Endothelial cell (in vitro differentiated cells): ENCODE results near the gene DCTN2. TPM values are rescaled to one million over a fixed set of nuclear protein-coding genes. Genes with fewer than 3 reads are reported as not detected.

ENCODE experiments used
- DNase-seq: peaks from one replicate; pipeline ENCODE4 v3.0.0; 2021; ENCODE audit warnings: low spot score
- H3K27ac Mint-ChIP-seq: one replicate; pipeline ENCODE4 v1.8.0; 2021; ENCODE audit warnings: mixed read lengths, inconsistent platforms; ENCODE audit not compliant: unreplicated experiment
- H3K27me3 Mint-ChIP-seq: one replicate; pipeline ENCODE4 v1.8.0; 2021; ENCODE audit warnings: mild to moderate bottlenecking, moderate library complexity, mixed read lengths, inconsistent platforms; ENCODE audit not compliant: unreplicated experiment
- H3K36me3 Mint-ChIP-seq: one replicate; pipeline ENCODE4 v1.8.0; 2021; ENCODE audit warnings: mild to moderate bottlenecking, low read depth, mixed read lengths, inconsistent platforms; ENCODE audit not compliant: unreplicated experiment
- H3K4me1 Mint-ChIP-seq: one replicate; pipeline ENCODE4 v1.8.0; 2021; ENCODE audit warnings: mild to moderate bottlenecking, mixed read lengths, inconsistent platforms; ENCODE audit not compliant: unreplicated experiment
- H3K4me3 Mint-ChIP-seq: one replicate; pipeline ENCODE4 v1.8.0; 2021; ENCODE audit warnings: mild to moderate bottlenecking, mixed read lengths, inconsistent platforms; ENCODE audit not compliant: unreplicated experiment
- H3K9me3 Mint-ChIP-seq: one replicate; pipeline ENCODE4 v1.8.0; 2021; ENCODE audit warnings: mixed read lengths, inconsistent platforms; ENCODE audit not compliant: unreplicated experiment
- total RNA-seq: library from RNA; stranded (reverse); fragmentation: NEBNext Ultra II Directional; extraction: Animal tissue kit (Norgen Biotek cat#: 25700); gene quantifications from one replicate; pipeline ENCODE4 v1.2.1, GENCODE V29; 2021; ENCODE audit not compliant: unreplicated experiment
- TF ChIP-seq, protein P1 (sequence below): fragments of 200-600 bp; sonication (generic); IDR thresholded peaks from one replicate; pipeline ENCODE4 v1.5.0; 2021; ENCODE audit warnings: antibody characterized with exemption; ENCODE audit not compliant: unreplicated experiment

The DCTN2 gene
- total RNA-seq, 1 donor from 2014 or later, result 195 TPM

DNA sequence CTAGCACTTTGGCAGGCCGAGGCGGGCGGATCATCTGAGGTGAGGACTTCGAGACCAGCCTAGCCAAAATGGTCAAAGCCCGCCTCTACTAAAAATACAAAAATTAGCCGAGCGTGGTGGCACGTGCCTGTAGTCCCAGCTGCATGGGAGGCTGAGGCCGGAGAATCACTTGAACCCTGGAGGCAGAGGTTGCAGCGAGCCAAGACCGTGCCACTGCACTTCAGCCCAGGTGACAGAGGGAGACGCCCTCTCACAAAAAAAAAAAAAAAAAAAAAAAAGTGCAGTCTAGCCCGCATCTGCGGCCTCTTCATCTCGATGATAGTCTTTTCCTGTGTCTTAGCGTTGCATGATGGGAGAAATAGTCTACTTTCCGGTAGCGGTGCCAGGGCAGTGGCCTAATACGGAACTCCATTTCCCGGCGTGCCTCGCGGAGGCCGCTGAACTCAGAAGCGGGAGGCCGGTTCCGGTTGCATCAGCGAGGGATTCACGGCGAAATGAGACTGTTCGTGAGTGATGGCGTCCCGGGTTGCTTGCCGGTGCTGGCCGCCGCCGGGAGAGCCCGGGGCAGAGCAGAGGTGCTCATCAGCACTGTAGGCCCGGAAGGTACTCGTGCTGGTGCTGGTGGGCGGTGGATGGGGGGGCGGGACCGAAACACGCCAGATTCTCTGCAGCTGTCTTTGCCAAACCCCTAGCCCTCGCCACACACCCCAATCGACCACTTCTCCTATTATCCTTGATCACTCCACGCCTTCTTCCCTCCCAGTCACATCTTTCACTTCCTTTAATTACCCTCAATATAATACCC is 59.2 kb downstream of the DCTN2 start, which contains the start of gene MARS1:
Gene MARS1, plus strand, starts transcription at position 472 of the 805 bp plus-strand sequence. Its CDS starts 23 bp downstream, at position 495.
- Mint-ChIP-seq H3K36me3 (peaks cover 38% of the 10 kb centered on the region), H3K9me3 (no peaks in the 10 kb centered on the region), H3K27me3 (peaks cover 4% of the 10 kb centered on the region), H3K4me1 (peaks cover 12% of the 10 kb centered on the region), H3K27ac (peak within 1 kb of the TSS; percentile 96), H3K4me3 (peak within 1 kb of the TSS; percentile 98)
- TF ChIP-seq, protein P1, sequence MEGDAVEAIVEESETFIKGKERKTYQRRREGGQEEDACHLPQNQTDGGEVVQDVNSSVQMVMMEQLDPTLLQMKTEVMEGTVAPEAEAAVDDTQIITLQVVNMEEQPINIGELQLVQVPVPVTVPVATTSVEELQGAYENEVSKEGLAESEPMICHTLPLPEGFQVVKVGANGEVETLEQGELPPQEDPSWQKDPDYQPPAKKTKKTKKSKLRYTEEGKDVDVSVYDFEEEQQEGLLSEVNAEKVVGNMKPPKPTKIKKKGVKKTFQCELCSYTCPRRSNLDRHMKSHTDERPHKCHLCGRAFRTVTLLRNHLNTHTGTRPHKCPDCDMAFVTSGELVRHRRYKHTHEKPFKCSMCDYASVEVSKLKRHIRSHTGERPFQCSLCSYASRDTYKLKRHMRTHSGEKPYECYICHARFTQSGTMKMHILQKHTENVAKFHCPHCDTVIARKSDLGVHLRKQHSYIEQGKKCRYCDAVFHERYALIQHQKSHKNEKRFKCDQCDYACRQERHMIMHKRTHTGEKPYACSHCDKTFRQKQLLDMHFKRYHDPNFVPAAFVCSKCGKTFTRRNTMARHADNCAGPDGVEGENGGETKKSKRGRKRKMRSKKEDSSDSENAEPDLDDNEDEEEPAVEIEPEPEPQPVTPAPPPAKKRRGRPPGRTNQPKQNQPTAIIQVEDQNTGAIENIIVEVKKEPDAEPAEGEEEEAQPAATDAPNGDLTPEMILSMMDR, result no peak
- DNase-seq, result peak; percentile 82

DNA sequence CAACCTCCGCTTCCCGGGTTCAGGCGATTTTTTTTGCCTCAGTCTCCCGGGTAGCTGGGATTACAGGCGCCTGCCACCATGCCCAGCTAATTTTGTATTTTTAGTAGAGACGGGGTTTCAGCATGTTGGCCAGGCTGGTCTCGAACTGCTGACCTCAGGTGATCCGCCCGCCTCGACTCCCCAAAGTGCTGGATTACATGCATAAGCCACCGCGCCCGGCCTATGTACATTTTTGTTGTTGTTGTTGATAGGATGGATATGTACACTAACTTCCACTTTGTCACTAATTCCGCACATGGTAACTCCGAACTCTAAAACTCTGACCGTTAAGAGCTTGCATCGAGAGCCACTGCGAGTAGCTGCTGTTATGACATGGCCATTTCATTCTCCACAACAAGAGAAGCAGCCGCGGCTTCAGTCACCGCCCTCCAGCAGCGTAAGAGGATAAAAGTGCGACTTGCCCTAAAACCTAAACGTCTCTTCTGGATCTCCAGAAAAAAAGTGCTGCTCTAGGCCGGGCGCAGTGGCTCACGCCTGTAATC is 59.9 kb downstream of the DCTN2 start:
- Mint-ChIP-seq H3K27me3 (peaks cover 3% of the 10 kb centered on the region), H3K9me3 (no peaks in the 10 kb centered on the region), H3K36me3 (peaks cover 33% of the 10 kb centered on the region), H3K4me1 (peaks cover 12% of the 10 kb centered on the region), H3K27ac (no peak overlapping the region), H3K4me3 (peak overlapping the region; percentile 67)
- no peak for DNase-seq
- TF ChIP-seq, protein P1, result no peak

DNA sequence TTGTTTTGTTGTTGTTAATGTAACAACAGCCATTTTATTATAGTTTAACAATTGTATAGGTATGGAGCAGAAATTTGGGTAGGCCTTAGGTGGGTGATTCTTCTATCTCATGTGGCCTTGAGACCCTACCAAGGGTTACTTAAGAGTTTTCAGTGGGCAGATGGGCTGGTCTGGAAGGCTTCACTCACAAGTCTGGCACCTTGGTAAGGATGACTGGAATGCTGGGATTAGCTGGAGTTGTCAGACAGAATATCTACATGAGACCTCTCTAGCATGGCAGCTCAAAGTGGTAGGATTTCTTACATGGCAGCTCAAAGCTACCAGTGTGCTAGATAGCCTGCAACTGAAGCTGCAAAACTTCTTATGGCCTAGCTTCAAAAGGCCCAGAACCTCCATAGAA is 61.3 kb downstream of the DCTN2 start:
- H3K27ac Mint-ChIP-seq, result no peak overlapping the region

DNA sequence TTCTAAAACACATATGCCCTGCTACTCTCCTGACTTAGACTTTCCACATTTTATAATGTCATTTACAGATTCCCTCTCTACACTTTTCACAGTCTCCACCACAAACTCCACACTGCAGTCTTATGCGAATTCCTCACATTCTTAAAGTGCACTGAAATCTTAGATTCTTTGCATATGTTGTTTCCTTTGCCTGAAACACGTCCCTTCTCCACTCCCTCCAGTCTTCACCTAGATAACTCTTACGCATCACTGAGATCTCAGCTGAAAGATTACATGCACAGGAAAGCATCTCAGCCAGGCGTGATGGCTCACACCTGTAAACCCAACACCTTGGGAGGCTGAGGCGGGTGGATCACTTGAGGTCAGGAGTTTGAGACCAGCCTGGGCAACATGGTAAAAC is 63.5 kb downstream of the DCTN2 start:
- H3K4me3 Mint-ChIP-seq, result no peak overlapping the region
- H3K27ac Mint-ChIP-seq, result peak overlapping the region; percentile 0
- peaks cover 34% of the 10 kb centered on the region for H3K4me1 Mint-ChIP-seq
- TF ChIP-seq, protein P1, result no peak
- peaks cover 15% of the 10 kb centered on the region for H3K36me3 Mint-ChIP-seq
- no peaks in the 10 kb centered on the region for H3K9me3 Mint-ChIP-seq
- H3K27me3 Mint-ChIP-seq, result peaks cover 14% of the 10 kb centered on the region
- DNase-seq, result no peak

More for the DNA sequence above, 61.3 kb downstream of the DCTN2 start:
- no peaks in the 10 kb centered on the region for H3K9me3 Mint-ChIP-seq
- peaks cover 7% of the 10 kb centered on the region for H3K27me3 Mint-ChIP-seq
- peaks cover 24% of the 10 kb centered on the region for H3K36me3 Mint-ChIP-seq
- H3K4me3 Mint-ChIP-seq, result no peak overlapping the region
- TF ChIP-seq, protein P1, result no peak
- DNase-seq, result no peak
- H3K4me1 Mint-ChIP-seq, result peaks cover 22% of the 10 kb centered on the region

DNA sequence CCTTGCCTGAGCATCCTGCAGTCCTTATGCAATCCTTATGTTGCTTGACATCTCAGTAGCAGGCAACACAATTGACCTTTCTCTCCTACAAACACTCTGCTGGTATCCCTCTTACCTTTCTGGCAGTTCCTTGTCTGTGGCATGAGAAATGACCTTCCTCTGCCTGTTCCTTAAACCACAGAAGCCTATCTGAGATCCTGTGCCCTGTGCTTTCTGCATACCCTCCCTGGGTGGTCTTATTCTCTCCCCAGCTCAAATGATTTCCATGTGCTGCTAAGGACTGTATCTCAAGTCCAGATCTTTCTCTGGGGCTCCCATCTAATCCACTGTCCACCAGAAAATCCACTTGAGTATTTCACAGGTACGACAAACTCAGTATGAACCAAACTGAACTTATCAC is 65.3 kb downstream of the DCTN2 start:
- TF ChIP-seq, protein P1, result no peak
- H3K27ac Mint-ChIP-seq, result no peak overlapping the region
- no peak for DNase-seq
- H3K9me3 Mint-ChIP-seq, result no peaks in the 10 kb centered on the region
- peak overlapping the region; percentile 3 for H3K4me3 Mint-ChIP-seq
- peaks cover 14% of the 10 kb centered on the region for H3K36me3 Mint-ChIP-seq
- H3K27me3 Mint-ChIP-seq, result peaks cover 23% of the 10 kb centered on the region
- peaks cover 47% of the 10 kb centered on the region for H3K4me1 Mint-ChIP-seq
